Glomerular endothelial cell (primary cell): Measurements from ENCODE around the gene HPCAL1. TPM values are rescaled to one million over a fixed set of nuclear protein-coding genes. Genes with fewer than 3 reads are reported as not detected.

ENCODE experiments used
- DNase-seq: peaks from one replicate; pipeline ENCODE4 v3.0.0-alpha.2; 2011; ENCODE audit warnings: low read depth, low spot score; ENCODE audit errors: extremely low read depth
- total RNA-seq: library from RNA; depleted of rRNA; stranded (reverse); fragments of >200 nt; gene quantifications from 2 replicates; pipeline ENCODE4 v1.2.3, GENCODE V29; 2015

Gene HPCAL1
- total RNA-seq, 1 donor from 2014 or later: 114 TPM

DNA sequence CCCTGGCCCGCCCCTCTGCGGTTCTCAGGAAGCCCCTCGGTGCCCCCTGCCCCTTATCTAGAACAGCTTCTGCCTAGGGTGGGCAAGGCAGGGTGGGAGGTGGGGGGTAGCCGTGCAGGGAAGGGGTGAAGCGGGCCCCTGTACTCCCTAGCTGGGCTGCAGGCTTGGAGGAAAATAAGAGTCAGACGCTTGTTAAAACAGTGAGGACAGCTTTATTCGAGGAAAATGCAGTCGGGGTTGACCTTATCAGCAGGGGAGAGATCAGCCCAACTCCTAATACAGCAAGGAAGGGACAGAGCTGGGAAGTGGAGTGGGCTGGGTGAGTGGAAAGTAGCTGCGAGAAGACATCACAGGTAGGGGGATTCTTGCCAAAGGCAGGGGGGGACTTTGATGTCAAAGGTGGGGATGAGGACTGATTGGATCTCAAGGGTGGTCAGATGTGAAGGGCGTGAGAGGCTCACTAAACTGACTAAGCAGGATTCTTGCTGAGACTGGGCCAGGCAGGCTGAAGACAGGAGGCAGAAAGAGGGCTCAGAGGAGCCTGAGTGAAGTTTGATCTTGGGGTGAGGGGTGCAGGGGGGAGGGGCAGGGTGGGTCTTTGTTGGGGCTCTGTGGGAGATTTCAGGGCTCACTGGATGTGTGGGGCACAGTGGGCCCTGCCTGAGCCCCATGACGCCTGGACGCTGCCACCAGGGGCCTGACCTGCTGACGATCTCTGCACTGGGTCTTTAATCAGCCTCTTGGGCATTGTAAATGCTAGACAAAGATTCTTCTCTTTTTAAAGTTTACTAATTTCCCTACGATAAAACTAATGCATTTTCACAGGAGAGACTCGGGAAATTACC is 29.9 kb downstream of the HPCAL1 start:
- no peak for DNase-seq

DNA sequence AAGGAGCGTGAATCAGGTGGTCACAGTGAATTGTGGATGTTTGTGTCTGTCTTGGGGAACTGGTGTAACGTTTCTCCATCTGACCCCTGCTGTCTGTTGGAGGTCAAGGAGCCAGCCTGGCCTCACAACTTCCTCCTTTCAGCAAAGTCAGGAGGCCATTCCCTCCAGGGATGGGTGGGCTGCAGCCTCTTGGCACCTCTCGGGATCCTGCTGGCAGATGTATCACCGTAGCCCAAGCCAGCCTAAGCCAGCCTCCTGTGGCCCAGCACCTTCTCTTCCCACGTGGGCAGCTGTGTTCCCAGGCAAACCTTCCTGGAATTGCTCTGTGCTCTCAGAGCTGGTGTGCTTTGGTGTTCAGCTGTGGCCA is 30.5 kb downstream of the HPCAL1 start:
- no peak for DNase-seq

GRCh38 chr2:10333966-10334365 is 31.3 kb downstream of the HPCAL1 start:
- DNase-seq: no peak

DNA sequence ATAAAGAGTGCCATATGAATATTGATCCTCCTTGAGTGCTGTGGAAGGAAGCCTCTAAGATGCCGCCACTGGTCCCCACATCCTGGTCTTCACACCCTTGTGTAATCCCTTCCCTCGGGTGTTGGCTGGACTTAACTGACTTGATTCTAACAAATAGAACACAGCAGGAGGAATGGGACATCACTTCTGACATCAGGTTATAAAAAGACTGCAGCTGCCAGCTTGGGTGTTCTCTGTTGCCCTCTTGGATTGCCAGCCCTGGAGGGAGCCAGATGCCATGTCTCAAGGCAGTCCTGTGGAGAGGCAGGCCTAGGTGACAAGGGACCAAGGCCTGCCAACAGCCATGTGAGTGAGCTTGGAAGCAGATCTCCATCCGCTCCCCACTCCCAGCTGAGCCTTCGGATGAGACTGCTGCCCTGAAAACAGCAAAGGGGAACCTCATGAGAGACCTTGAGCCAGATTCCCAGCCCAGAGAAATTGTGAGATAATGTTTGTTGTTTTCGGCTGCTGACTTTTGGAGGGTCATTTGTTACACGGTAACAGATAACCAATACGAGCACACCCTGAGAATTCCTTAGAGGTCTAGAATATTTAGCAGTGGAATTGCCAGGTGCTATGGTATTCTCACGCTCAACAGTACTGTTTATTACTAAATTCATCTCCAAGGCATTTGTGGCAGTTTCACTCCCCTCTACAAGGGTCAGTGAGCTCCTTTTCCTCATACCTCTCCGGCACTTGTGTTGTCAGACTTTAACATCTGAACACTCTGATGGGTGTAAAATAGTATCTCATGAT is 32.5 kb downstream of the HPCAL1 start:
- DNase-seq: no peak

DNA sequence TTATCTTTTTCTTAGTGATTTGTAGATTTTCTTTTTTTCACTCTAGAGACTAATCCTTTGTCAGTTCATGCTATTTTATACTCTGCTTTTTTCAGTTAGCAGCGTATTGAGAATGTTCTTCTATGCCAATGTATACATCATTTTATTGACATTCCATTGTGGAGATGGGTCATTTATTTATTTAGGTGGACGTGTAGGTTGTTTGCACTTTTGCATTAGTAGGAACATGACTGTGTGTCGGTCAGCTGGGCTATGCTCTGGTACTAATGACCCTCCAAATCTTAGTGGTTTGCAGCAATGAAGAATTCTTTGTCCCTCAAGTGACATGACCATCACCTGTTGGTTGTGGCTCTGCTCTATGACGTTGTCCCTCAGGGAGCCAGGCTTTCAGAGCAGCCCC is 33.6 kb downstream of the HPCAL1 start:
- DNase-seq: no peak

DNA sequence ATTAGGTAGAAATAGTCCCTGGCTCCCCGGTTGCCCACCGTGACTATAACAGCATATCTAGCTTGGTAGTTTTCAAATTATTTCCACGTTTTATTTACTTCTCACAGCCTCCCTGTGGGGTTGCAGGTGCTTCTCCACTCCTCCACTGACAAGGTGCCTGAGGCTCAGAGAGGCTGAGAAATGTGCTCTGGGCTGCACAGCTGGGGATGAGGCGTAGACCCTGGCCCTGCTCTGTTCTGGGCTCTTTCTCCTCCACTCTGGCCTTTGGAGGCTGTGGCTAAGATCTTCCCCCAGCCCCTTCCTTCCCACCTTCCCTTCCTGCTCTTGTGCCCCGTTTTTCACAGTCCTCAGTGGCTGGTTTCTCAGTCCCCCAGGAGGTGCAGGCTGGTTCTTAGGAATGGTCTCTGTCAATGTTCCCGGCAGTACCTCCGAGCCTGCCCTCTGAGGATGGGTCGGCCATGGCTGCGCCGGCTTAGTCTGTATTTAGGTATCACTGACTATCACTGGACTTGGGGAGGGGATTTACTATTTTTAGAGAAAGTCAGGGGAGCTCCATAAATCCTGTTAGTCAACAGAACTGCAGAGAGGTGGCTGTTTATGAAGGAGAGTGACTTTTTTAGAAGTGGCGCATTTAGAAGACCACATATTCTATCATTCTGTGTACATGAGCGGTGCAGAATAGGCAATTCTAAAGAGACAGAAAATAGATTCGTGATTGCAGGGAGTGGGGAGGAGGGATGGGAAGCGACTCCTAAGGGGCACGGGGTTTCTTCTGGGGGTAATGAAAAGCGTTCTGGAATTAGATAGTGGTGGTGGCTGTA is 35.0 kb downstream of the HPCAL1 start:
- no peak for DNase-seq

- DNase-seq: no peak
Observed at GRCh38 chr2:10338270-10339188, 35.8 kb downstream of the HPCAL1 start.

GRCh38 chr2:10339647-10340592 is 37.2 kb downstream of the HPCAL1 start:
- no peak for DNase-seq

DNA sequence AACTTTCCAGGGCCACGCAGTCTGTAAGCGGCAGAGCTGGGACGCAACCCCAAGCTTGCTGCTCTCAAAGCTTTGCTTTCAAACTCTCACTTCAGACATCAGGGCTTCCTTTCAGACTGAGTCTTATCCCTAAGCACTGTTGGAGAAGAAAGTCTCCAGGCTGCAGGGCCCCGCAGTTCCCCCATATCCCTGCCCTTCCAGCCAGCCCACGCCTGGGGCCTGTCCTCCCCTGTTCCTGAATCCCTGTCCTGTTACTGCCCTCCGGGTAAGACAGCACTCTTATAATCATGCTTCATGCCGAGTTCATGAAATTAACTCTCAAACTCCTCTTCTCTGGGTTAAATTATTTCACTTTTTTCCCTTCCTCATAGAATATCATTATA is 37.9 kb downstream of the HPCAL1 start:
- no peak for DNase-seq

- no peak for DNase-seq
Observed at GRCh38 chr2:10341193-10341592, 38.5 kb downstream of the HPCAL1 start.

- no peak for DNase-seq
Observed at GRCh38 chr2:10342245-10342951, 39.7 kb downstream of the HPCAL1 start.

DNA sequence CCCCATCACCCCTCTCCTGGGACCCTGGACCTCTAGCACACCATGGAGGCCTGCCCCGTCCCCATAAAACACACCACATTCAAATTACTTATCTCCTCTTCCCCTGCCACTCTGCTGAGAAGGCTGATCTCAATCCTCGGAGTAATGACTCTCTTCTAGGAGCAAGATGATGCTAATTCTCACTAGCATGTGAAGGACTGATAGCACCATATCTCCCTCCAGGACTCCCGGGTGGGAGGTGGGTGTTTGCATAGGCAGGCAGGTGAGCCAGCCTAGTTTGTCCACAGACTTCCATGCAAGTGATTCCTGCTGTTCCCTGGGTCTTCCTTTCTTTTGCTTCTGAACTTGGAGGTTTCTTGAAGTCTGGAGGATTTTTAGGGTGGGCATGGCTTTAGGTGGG is 40.5 kb downstream of the HPCAL1 start:
- DNase-seq: no peak

DNA sequence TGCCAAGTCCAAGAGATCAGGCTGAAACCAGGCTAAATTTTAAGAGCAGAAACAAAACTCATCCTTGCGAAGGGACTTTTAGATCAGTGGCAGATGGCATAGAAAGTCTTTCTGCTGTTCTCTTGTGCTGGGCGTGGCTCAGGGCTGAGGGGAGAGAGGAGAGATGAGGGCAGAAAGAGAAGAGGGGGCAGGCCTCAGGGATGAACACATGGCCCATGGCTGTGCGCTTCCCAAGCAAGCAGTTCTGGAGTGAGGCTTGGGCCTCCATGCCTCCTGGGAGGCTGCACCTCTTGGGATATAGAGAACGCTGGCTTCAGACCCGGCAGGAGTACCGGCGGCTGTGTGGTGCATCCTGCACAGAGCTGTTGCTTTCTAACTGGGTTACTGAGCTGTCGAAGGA is 41.0 kb downstream of the HPCAL1 start:
- no peak for DNase-seq

GRCh38 chr2:10344105-10345066 is 41.7 kb downstream of the HPCAL1 start:
- no peak for DNase-seq

DNA sequence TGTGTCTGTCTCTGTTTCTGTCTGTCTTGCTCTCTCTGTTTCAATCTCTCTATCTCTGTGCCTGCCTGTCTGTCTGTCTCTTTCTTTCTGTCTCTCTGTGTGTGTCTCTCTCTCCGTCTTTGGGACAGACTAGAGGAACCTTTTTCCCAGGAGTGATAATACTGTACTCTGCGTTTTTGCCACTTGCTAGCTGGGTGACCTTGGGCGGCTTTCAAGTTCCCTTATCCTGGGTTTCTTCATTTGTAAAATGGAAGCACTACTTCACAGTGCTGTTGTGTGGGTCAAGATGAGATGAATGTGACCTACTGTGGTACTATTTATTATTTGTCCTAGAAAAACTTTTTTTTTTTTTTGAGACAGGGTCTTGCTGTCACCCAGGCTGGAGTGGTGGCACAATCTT is 42.4 kb downstream of the HPCAL1 start:
- no peak for DNase-seq

- DNase-seq: no peak
Observed at GRCh38 chr2:10345813-10346212, 43.1 kb downstream of the HPCAL1 start.

GRCh38 chr2:10346929-10347561 is 44.3 kb downstream of the HPCAL1 start:
- no peak for DNase-seq
